Calu3 (cell line): ENCODE results near the gene SMOC1. TPM values are rescaled to one million over a fixed set of nuclear protein-coding genes. Genes with fewer than 3 reads are reported as not detected.

Source experiments
- BruUV-seq: library from RNA; stranded (reverse); fragments of 400-500 nt; replicated peaks from 2 replicates; lab custom pipeline; 2021; lab: Mats Ljungman, UMichigan
- CTCF ChIA-PET: fragments of 300-600 bp; sonication (Branson Sonifier 250); formaldehyde crosslinking; loops from one replicate; lab custom pipeline; 2022; ENCODE audit warnings: antibody characterized with exemption; lab: Charles Lee
- DNase-seq: peaks from one replicate; pipeline ENCODE4 v3.0.0; 2022
- H3K27ac Mint-ChIP-seq: one replicate; pipeline ENCODE4 v1.8.0; 2022; ENCODE audit warnings: mixed read lengths; ENCODE audit not compliant: unreplicated experiment
- H3K27me3 Mint-ChIP-seq: one replicate; pipeline ENCODE4 v1.8.0; 2022; ENCODE audit warnings: mixed read lengths; ENCODE audit not compliant: unreplicated experiment
- H3K36me3 Mint-ChIP-seq: one replicate; pipeline ENCODE4 v1.8.0; 2022; ENCODE audit warnings: mild to moderate bottlenecking, moderate library complexity, mixed read lengths; ENCODE audit not compliant: insufficient read depth, unreplicated experiment
- H3K4me1 Mint-ChIP-seq: one replicate; pipeline ENCODE4 v1.8.0; 2022; ENCODE audit warnings: mild to moderate bottlenecking, low read depth, mixed read lengths; ENCODE audit not compliant: unreplicated experiment
- H3K4me3 Mint-ChIP-seq: one replicate; pipeline ENCODE4 v1.8.0; 2022; ENCODE audit warnings: mild to moderate bottlenecking, low read depth, moderate library complexity, mixed read lengths; ENCODE audit not compliant: unreplicated experiment
- H3K9me3 Mint-ChIP-seq: one replicate; pipeline ENCODE4 v1.8.0; 2022; ENCODE audit warnings: low read depth, mixed read lengths; ENCODE audit not compliant: unreplicated experiment
- intact Hi-C: fragments of 100-400 bp; cut with micrococcal nuclease; formaldehyde crosslinking; loops from one replicate; pipeline ENCODE4 v1.10.0; 2022; ENCODE audit not compliant: unreplicated experiment
- total RNA-seq: library from RNA; stranded (reverse); gene quantifications from 2 replicates; pipeline ENCODE4 v1.2.3, GENCODE V29; 2022
- TF ChIP-seq, protein P1 (sequence below): fragments of 200-600 bp; IDR thresholded peaks from one replicate; pipeline ENCODE4 v1.8.0; 2022; ENCODE audit warnings: antibody characterized with exemption; ENCODE audit not compliant: unreplicated experiment

The SMOC1 gene
- total RNA-seq, 1 experiment from 2014 or later, result 39.6 TPM

DNA sequence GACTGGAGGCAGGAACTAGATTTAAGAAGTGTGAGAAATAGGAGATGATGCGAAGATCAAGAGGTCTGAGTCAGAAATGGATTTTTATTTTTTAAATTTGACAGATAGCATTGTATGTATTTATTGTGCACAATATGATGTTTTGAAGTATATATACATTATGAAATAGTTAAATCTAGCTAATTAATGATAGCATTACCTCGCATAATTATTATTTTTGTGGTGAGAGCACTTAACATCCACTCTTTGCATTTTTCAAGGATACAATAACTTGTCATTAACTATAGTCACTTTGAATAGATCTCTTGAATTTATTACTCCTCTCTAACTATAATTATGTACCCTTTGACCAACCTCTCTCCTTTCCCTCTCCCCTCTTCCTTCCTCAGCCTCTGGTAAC is 3.7 kb downstream of the SMOC1 start:
- TF ChIP-seq, protein P1, sequence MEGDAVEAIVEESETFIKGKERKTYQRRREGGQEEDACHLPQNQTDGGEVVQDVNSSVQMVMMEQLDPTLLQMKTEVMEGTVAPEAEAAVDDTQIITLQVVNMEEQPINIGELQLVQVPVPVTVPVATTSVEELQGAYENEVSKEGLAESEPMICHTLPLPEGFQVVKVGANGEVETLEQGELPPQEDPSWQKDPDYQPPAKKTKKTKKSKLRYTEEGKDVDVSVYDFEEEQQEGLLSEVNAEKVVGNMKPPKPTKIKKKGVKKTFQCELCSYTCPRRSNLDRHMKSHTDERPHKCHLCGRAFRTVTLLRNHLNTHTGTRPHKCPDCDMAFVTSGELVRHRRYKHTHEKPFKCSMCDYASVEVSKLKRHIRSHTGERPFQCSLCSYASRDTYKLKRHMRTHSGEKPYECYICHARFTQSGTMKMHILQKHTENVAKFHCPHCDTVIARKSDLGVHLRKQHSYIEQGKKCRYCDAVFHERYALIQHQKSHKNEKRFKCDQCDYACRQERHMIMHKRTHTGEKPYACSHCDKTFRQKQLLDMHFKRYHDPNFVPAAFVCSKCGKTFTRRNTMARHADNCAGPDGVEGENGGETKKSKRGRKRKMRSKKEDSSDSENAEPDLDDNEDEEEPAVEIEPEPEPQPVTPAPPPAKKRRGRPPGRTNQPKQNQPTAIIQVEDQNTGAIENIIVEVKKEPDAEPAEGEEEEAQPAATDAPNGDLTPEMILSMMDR, result no peak
- no peak overlapping the region for H3K27ac Mint-ChIP-seq
- DNase-seq, result no peak
- H3K27me3 Mint-ChIP-seq, result no peaks in the 10 kb centered on the region
- no TSS peak for BruUV-seq
- peaks cover 53% of the 10 kb centered on the region for H3K4me1 Mint-ChIP-seq
- H3K36me3 Mint-ChIP-seq, result peaks cover 19% of the 10 kb centered on the region
- H3K4me3 Mint-ChIP-seq, result no peak overlapping the region
- CTCF ChIA-PET, result no interaction called here
- intact Hi-C loops, result no loop called here
- H3K9me3 Mint-ChIP-seq, result no peaks in the 10 kb centered on the region

DNA sequence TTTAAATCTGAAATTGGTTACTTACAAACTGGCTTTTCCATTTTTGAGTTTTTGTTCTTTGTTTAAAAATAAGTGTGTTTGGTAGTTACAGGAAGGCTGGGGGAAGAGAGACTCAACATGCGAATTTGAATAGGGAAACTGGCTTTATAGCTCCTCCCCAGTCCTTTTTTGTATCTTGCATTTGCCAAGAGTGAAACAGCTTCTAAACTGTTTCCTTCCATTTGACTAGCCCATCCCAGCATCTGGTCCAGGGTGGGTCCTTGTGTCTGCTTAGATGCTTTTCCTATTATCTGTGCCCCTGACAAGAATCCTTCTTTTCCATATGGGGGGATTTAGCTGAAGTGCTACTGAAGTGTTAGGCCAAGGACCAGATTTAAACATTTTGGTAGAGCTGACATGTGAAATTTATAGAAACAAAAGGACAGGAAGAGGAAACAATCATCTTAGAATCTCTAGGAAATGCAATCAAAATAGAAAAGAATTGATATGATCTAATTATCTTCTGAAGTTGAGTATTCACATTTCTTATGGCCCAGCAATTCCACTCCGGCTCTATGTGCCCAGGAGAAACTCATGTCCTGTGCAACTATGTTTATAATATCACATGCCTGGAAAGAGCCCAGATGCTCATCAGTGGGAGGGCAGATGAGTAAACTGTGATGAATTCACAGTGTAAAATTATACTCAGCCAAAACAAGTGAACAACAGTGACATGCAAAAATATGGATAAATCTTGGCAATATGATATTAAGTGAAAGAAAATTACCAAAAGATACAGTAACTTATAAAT is 7.4 kb downstream of the SMOC1 start:
- Mint-ChIP-seq H3K4me3 (no peak overlapping the region), H3K27me3 (no peaks in the 10 kb centered on the region), H3K4me1 (peaks cover 57% of the 10 kb centered on the region), H3K36me3 (no peaks in the 10 kb centered on the region), H3K9me3 (no peaks in the 10 kb centered on the region), H3K27ac (peak overlapping the region; percentile 56)
- CTCF ChIA-PET, result no interaction called here
- no peak for DNase-seq
- intact Hi-C loops, result no loop called here
- no TSS peak for BruUV-seq
- TF ChIP-seq, protein P1, result no peak

DNA sequence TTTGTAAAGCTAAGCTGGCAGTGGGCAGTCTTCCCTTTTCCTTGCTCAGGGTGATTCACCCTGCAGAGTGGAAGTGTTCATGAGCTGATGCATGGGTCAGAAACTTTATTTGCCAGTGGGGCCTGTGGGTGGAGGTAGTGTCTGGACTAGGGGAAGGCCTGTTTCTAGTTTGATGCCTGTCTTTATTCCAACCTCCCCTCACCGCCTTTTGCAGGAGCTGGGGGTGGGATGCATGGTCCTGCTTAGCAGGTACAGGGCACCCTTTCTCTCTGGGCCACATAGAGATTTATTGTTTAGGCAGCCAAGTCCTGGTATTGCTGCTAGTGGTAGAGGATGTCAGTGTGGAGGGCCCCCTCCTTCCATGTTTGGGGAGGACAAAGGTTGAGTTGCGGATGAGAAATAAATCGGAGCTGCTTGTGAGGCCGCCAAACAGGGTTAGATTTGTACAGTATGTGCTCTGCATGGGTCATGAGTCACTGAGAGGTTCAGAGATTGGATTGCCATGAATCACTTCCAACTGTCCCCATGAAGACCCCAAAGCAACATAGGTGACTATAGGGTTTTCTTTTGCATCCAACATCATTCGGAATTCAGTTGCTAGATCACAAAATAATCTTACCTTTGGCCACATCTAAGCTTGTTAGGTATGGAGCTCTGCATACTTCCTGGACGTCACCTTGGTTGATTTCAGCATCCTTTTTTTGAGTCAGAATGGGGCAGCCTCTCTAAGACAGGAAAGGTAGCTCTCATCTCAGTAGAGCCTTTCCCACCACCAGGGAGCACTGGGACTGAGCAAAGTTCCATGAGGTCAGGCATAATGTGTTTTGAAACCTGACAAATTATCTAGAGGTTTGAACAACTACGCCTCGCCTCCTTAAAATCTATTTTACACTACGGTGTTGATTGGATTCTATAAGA is 8.8 kb downstream of the SMOC1 start:
- TF ChIP-seq, protein P1, result no peak
- Mint-ChIP-seq H3K9me3 (no peaks in the 10 kb centered on the region), H3K36me3 (no peaks in the 10 kb centered on the region), H3K27me3 (no peaks in the 10 kb centered on the region), H3K27ac (peak overlapping the region; percentile 56), H3K4me1 (peaks cover 43% of the 10 kb centered on the region), H3K4me3 (peak overlapping the region; percentile 24)
- intact Hi-C loops, result loop anchor here (2.0 kb wide), 1 partner anchor 55 kb away; no protein-coding TSS in a partner anchor
- DNase-seq, result peak; percentile 36
- CTCF ChIA-PET, result interaction anchor here (0.6 to 1.6 kb wide), 10 partner anchors 9 to 284 kb away, joined by 3 to 10 read pairs (median 4); partner anchors contain the start of gene SMOC1
- no TSS peak for BruUV-seq

- CTCF ChIA-PET, result no interaction called here
- Mint-ChIP-seq H3K27me3 (no peaks in the 10 kb centered on the region), H3K36me3 (no peaks in the 10 kb centered on the region), H3K9me3 (no peaks in the 10 kb centered on the region), H3K4me3 (no peak overlapping the region), H3K4me1 (peaks cover 32% of the 10 kb centered on the region), H3K27ac (no peak overlapping the region)
- TF ChIP-seq, protein P1, result no peak
- DNase-seq, result no peak
- BruUV-seq, result no TSS peak
- intact Hi-C loops, result no loop called here
Observed at GRCh38 chr14:69891422-69891821, 12.2 kb downstream of the SMOC1 start.
